GM18519 (cell line): Measurements from ENCODE around the gene PRRT3.
"Not testable (repeated sequence)": the region's sequence is repeated elsewhere in the genome, so short reads cannot be mapped to it uniquely, and the experiment has no call there.

Experiments
- ATAC-seq: cut with Tn5 transposase; IDR thresholded peaks from one replicate; pipeline ENCODE4 v1.9.1; 2021; ENCODE audit warnings: mild to moderate bottlenecking, moderate library complexity; ENCODE audit not compliant: unreplicated experiment, low FRiP score

PRRT3 gene

DNA sequence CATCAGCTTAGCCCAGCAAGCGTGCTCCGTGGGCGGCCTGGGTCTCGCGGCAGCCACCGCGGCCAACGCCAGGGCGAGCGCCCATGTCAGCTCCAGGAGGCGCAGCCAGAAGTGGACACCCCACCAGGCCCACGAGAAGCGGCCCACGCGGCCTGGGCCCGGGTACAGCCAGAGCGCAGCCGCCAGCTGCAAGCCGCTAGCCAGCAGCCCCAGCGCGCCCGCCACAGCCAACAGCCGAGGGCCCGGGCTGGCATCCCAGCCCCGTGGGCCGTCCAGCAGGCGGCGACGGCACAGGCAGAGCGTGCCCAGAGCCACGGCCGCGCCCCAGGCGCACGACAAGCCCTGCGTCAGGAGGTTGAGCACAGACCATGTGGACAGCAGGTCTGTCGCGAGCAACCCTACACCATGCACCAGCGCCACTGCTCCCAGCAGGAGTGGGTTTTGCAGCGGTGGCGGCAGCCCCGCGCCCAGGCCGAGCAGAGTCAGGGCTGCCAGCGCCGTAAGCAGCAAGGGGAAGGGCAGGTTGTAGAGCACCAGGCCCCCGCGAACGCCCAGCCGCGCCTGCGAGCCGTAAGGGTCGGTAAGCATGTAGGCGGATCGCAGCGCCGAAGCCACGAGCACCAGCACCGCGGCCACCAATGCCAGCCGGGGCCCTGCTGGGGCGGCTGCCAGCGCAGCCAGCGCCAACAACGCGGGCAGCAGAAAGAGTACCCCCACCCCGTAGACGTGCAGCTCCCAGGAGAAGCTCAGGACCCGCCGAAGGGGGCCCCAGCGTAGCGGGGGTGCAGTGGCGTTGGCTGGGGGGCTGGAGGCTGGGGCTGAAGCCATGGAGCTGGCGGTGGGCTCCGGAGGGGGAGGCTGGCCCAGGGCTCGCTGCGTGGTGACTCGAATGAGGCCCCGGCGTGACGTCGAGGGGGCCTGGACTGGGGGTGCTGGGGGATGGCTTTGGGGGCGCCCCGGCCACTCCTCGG is 4.9 kb downstream of the PRRT3 start:
- no peak for ATAC-seq

DNA sequence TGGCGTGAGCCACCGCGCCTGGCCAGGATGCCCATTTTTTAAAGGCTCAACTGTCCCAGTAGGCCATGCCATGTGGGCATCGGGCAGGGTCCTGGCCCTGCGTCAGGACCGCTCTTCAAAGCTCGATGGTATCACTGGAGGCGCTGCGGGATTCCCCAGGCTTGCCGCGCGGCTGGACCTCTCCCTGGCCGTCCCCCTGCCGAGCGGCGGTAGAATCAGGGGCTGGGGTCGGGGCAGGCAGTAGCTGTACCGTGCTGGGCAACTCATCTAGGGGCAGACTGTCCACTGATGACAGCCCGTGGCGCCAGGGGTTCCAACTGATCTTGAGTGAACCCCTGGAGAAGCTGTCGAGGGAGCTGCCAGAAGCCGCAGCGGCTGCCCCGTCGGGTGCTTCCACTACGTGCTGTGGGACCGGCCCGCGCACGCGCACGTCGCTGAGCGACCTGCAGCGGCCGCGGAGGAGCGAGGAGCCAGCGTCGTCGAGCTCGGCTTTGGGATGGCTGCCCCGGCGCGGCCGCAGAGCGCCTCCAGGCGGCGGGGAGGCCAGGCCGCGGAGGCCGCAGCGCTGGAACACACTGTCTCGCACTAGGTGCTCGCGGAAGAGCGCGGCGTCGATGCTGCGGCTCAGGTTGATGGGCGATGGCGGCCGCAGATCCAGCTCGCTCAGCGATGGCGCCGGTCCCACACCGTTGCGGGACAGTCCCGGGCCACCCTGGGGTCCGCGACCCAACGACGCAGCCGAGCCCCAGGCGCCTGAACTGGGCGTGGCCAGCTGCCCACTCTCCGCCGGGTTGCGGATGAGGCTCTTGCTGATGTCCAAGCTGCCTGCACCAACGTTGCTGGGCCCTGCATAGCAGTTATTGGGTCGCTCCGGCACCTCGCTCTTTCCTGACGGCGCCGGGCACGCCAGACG is 5.8 kb downstream of the PRRT3 start:
- no peak for ATAC-seq

DNA sequence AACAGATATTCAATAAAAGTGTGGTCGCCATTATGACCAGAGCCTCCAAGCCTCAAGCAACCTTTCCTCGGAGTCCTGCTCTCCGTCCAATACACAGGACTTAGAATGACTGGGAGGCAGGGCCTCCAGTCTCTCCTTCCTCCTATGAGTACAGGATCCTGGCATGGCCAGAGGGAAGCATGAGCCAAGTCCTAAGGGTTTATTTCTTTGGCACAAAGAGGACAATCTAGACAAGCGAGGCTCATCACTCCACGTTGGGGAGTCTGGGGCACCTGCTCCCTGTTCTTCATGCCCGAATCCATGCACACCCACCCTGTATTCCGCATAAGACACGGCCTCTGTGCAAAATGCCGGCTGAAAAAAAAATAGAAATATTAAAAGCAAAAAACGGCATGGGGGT is 6.8 kb downstream of the PRRT3 start:
- ATAC-seq: no peak

DNA sequence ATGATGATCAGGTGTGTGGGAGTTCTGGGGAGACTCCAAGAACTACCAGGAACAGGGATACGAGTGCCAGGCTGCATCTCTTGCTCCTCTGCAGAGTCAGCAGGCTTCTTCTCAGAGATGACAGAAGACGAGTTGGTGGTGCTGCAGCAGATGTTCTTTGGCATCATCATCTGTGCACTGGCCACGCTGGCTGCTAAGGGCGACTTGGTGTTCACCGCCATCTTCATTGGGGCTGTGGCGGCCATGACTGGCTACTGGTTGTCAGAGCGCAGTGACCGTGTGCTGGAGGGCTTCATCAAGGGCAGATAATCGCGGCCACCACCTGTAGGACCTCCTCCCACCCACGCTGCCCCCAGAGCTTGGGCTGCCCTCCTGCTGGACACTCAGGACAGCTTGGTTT is 7.9 kb downstream of the PRRT3 start:
- ATAC-seq: no peak

DNA sequence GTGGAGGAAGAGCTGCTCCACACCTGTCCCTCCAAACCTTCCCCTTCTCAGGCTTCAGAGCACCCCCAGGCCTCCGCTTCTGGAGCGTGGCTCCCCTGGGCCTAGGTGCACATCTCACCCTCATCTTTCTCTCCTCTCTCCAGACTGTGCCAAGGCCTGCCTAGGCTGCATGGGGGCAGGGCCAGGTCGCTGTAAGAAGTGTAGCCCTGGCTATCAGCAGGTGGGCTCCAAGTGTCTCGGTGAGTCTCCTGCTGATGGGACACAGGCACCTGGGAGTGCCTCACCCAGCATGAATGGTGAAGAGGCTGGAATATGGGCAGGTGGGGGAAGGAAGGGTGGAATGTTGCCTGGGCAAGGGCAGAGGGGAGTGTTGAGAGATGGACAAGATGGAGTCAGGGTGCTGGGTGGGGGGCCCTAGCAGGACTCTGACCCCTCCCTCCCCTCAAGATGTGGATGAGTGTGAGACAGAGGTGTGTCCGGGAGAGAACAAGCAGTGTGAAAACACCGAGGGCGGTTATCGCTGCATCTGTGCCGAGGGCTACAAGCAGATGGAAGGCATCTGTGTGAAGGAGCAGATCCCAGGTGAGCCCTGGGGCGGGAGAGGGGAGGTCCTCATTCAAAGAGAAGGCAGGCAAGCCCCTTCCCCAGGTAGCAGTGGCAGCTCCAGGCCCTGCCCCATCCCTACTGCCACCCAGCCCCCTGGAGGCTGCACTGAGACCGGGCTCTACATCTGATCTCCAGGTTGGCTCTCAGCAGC is 9.1 kb downstream of the PRRT3 start:
- ATAC-seq: no peak

DNA sequence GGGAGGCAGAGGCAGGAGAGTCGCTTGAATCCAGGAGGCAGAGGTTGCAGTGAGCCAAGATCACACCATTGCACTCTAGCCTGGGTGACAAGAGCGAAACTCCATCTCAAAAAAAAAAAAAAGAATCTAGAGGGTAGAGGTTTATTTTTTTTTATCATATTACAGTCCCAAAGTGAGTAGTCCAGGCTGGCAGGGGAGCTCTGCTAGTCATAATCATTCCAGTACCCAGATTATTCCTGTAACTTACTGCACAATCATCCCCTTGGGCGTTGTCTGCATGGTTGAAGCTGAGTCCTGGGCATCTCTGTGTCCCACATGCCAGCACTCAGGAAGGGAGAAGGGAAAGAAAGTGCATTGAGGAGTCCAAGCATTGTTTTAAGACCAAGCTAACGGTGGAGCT is 10.0 kb downstream of the PRRT3 start:
- ATAC-seq: no peak

DNA sequence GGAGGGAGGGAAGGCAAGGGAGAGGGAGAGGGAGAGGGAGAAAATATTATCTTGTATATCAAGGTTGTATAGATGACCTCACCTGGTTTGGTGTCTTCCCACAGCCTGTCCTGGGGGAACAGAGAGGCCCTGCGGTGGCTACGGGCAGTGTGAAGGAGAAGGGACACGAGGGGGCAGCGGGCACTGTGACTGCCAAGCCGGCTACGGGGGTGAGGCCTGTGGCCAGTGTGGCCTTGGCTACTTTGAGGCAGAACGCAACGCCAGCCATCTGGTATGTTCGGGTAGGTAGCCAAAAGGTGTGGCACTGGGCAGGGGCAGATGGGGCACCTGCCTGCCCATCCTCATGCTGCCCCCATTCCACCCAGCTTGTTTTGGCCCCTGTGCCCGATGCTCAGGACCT is 11.5 kb downstream of the PRRT3 start:
- ATAC-seq: no peak

DNA sequence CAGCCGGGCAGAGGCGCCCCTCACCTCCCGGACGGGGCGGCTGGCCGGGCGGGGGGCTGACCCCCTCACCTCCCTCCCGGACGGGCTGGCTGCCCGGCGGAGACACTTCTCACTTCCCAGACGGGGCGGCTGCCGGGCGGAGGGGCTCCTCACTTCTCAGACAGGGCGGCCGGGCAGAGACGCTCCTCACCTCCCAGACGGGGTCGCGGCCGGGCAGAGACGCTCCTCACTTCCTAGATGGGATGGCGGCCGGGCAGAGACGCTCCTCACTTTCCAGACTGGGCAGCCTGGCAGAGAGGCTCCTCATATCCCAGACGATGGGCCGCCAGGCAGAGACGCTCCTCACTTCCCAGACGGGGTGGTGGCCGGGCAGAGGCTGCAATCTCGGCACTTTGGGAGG is 12.3 kb downstream of the PRRT3 start:
- ATAC-seq: not testable (repeated sequence)

DNA sequence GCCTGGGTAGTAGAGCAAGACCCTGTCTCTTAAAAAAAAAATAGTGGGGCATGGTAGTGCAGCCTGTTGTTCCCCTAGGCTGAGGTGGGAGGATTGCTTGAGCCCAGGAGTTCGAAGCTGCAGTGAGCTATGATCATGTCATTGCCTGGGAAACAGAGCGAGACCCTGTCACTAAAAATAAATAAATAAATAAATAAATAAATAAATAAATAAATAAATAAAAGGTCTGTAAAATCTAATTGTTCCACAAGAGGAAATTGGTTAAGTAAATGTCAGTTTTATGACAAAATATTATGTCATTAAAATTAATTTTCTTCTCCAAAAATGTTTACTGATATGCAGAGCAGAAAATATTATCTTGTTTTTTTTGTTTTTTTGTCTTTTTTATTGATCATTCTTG is 13.2 kb downstream of the PRRT3 start:
- no peak for ATAC-seq

DNA sequence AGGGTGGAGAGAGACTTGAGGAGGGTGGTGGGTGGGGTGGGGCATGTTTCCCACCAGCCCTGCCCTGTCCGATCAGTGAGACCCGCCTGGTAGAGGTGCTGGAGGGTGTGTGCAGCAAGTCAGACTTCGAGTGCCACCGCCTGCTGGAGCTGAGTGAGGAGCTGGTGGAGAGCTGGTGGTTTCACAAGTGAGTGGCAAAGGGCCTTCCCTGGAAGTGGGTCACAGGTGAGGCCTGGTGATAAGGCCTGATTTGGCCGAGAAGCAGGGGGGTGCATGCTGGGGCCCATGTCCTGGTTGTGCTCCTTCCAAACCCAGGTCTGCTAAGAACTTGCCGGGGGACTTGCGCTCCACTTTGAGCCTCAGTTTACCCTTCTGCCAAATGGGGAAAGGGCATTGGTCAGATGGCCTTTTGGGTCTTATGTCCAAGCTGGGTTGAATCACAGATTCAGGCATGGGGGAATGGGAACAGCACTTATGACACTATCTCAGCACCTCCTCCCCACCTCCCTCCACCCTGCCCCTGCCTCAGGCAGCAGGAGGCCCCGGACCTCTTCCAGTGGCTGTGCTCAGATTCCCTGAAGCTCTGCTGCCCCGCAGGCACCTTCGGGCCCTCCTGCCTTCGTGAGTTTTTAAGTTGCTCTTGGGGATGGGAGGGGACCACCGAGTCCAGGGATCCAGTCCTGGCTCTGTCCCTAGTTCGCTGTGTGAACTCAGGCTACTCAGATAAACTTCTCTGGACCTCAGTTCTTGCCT is 14.5 kb downstream of the PRRT3 start:
- no peak for ATAC-seq

DNA sequence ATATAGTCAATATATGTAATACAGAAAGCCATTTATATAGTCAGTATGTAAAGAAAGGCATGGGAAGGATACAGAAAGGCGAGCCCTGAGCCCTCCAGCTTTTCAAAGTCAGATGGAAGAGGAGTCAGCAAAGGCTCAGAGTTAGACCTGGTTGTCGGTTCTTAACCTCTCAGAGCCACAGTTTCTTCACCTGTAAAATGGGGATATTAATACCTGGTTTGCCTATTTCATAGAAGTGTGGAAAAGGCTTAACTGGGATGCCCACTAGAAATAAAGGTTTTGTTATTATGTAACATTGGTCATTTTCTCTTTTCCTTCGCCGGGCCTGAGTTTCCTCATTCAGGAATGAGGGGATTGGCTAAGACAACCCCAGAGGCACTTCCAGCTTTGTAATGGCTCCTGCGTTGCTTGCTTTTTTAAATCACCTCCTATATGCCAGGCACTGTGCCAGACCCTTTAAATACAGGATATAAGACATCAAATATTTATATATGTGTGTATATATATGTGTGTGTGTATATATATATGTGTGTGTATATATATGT is 16.2 kb downstream of the PRRT3 start:
- no peak for ATAC-seq

DNA sequence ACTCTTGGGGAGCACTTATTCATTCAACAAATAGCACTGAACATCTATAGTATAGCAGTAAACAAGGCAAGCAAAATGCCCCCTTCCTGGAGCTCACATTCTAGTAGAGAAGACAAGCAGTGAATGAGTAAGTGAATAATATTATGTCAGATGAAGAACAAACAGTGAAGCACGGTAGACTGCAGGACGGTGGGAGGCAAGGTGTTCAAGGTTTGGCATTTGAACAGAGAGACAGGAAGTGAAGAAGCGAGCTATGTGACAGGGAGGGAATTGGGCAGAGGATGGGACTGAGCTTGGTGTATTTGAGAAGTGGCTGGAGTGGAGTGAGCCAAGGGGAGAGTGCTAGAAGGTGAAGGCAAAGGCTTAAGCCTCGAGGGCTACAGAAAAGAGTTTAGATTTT is 17.2 kb downstream of the PRRT3 start:
- ATAC-seq: no peak

DNA sequence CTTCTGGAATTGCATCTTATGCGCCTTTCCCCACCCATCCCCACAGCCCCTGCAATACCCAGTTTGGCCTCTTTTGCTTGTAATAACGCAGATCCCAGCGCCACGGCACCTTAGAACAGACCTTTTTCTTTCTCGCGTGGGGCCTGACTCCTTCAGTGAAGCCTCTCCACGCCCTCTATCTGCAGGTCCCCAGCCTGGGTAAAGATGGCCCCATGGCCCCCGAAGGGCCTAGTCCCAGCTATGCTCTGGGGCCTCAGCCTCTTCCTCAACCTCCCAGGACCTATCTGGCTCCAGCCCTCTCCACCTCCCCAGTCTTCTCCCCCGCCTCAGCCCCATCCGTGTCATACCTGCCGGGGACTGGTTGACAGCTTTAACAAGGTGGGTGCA is 18.0 kb downstream of the PRRT3 start:
- ATAC-seq: no peak

DNA sequence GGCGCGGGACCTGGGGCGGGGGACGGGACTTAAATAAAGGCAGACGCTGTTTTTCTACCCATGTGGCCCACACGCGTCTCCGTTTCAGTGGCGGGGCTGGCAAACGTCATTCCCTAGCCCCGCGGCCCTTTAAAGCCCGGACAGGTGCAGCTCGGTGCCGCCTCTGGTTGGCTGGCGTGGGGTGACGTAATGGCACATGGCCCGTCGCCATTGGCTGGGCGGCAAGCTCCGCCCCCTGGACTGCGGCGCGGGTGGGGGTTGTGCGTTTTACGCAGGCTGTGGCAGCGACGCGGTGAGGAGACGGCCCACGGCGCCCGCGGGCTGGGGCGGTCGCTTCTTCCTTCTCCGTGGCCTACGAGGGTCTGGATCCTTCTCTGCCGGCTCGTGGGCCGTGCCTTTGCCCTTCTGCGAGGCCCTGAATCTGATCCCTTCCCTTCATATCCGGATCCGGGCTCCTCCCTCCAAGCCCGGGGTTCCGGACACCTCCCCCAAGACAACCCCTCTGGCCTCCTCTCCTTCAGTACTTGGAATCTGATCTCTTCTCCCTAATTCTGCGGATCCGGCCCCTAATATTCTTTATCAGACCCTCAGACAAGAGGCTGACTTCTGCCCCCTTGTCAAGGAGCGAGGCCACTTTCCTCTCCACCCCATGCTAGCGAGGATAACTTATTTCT is 18.5 kb downstream of the PRRT3 start, which contains the start of gene CRELD1:
CRELD1 (plus strand) TSS at position 274 of the 674 bp plus-strand sequence. CDS start 605 bp downstream, outside the sequence.
- ATAC-seq: peak; percentile 84

DNA sequence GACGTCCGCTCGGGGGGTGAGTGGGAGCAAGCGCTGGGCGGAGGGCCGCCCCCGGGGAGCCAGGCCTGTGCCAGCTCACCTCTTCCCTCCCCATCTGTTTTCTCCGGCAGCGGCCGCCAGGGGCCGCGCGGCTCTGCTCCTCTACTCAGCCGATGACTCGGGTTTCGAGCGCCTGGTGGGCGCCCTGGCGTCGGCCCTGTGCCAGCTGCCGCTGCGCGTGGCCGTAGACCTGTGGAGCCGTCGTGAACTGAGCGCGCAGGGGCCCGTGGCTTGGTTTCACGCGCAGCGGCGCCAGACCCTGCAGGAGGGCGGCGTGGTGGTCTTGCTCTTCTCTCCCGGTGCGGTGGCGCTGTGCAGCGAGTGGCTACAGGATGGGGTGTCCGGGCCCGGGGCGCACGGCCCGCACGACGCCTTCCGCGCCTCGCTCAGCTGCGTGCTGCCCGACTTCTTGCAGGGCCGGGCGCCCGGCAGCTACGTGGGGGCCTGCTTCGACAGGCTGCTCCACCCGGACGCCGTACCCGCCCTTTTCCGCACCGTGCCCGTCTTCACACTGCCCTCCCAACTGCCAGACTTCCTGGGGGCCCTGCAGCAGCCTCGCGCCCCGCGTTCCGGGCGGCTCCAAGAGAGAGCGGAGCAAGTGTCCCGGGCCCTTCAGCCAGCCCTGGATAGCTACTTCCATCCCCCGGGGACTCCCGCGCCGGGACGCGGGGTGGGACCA is 19.2 kb downstream of the PRRT3 start:
- ATAC-seq: peak; percentile 40

DNA sequence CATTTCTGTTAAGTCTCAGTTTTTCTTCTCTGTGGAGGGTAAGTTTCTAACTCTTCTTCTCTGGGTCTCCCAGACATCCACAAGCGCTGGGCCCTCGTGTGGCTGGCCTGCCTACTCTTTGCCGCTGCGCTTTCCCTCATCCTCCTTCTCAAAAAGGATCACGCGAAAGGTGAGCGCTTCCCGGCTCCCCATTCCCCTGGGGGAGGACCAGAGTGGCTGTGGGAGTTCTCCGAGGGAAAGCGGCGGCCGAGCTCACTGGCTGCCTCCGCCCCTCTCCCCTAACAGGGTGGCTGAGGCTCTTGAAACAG is 19.7 kb downstream of the PRRT3 start:
- ATAC-seq: no peak

DNA sequence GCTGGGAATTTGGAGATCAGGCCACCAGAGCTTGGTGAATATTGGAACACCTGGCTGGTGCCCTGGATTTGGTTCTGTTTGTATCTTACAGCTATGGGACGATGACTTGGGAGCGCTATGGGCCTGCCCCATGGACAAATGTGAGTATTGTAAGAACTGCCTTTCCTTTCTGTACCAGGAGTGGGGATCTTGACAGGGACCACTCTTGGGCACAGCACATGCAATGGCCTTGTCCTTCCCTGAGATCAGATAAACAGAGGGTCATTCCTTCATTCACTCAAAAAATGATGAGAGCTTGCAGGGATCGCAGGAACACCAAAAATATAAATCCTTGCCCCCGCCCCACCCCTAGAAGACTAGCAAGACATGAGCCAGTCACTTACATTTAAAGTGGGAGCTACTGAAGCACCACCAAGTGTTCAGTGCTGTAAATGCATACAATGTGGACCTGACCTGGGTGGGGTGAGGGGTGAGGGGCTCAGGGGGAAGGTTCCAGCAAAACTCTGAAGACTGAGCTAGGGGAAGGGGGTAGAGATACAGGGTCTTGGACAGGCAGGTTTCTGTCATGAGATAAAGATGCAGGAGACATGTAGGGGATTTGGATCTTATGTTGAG is 21.3 kb downstream of the PRRT3 start:
- no peak for ATAC-seq

DNA sequence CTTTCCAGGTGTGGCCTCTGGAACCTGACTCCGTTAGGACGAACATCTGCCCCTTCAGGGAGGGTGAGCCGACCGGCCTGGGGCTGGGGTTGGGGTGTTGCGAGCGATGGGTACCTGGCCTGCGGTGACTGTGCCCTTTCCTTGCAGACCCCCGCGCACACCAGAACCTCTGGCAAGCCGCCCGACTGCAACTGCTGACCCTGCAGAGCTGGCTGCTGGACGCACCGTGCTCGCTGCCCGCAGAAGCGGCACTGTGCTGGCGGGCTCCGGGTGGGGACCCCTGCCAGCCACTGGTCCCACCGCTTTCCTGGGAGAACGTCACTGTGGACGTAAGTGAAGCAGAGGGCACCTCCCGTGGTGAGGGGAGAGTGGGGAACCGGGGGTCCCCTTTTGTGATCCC is 24.1 kb downstream of the PRRT3 start:
- ATAC-seq: no peak
